ENCODE data around the gene CRELD2. TPM values are rescaled to one million over a fixed set of nuclear protein-coding genes. Genes with fewer than 3 reads are reported as not detected.

CRELD2 gene
- total and polyA plus RNA-seq, 2 donors from 2014 or later, result 37.3 to 54.0 TPM

DNA sequence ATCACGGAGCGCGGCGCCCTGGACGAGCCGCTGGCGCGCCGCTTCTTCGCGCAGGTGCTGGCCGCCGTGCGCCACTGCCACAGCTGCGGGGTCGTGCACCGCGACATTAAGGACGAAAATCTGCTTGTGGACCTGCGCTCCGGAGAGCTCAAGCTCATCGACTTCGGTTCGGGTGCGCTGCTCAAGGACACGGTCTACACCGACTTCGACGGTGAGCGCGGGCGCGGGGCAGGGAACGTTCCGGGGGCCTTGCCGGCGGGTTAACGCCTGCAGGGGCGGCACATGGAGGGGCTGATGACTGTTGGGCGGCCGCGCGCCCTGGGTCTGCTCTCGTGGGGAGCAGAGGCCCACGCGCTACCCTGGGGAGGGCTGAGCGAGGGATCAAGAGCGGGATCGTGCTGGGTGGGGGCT, 43.2 kb downstream of the CRELD2 start:
- FAIRE-seq (no peak), DNase-seq (peak in 1 of 5 donors; percentile 84)
- H3K9ac ChIP-seq (ENCODE audit: low read length in 3 of 3), result peak overlapping the region; percentile 22 to 84 (median 71)
- intact Hi-C loops (cut with DNase I), result no loop called here
- peaks cover 0 to 24% (median 7%) of the 10 kb centered on the region in 3 donors for H3K36me3 ChIP-seq (ENCODE audit: control insufficient read depth in 2 of 3, insufficient read depth in 3 of 3, low read length in 3 of 3)
- peak overlapping the region; percentile 97 for H3K27ac ChIP-seq (ENCODE audit: low read depth in 2 of 2, low read length in 2 of 2)
- peaks cover 0 to 44% (median 29%) of the 10 kb centered on the region in 3 donors for H3K4me1 ChIP-seq (ENCODE audit: control insufficient read depth in 2 of 3, insufficient read depth in 2 of 3, low read depth in 1 of 3, low read length in 3 of 3)
- H3K4me3 ChIP-seq (ENCODE audit: low read length in 3 of 3), result peak overlapping the region; percentile 62 to 91 (median 81)
- H3K27me3 ChIP-seq (ENCODE audit: control insufficient read depth, insufficient read depth, low read length), result no peaks in the 10 kb centered on the region
- H3K9me3 ChIP-seq (ENCODE audit: control insufficient read depth in 2 of 3, insufficient read depth in 1 of 3, low read length in 3 of 3), result no peaks in the 10 kb centered on the region
- TF ChIP-seq, protein P1, sequence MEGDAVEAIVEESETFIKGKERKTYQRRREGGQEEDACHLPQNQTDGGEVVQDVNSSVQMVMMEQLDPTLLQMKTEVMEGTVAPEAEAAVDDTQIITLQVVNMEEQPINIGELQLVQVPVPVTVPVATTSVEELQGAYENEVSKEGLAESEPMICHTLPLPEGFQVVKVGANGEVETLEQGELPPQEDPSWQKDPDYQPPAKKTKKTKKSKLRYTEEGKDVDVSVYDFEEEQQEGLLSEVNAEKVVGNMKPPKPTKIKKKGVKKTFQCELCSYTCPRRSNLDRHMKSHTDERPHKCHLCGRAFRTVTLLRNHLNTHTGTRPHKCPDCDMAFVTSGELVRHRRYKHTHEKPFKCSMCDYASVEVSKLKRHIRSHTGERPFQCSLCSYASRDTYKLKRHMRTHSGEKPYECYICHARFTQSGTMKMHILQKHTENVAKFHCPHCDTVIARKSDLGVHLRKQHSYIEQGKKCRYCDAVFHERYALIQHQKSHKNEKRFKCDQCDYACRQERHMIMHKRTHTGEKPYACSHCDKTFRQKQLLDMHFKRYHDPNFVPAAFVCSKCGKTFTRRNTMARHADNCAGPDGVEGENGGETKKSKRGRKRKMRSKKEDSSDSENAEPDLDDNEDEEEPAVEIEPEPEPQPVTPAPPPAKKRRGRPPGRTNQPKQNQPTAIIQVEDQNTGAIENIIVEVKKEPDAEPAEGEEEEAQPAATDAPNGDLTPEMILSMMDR (IDR thresholded peaks at IDR 0.05; ENCODE audit: borderline replicate concordance, extremely low read depth, insufficient read depth), result no peak

DNA sequence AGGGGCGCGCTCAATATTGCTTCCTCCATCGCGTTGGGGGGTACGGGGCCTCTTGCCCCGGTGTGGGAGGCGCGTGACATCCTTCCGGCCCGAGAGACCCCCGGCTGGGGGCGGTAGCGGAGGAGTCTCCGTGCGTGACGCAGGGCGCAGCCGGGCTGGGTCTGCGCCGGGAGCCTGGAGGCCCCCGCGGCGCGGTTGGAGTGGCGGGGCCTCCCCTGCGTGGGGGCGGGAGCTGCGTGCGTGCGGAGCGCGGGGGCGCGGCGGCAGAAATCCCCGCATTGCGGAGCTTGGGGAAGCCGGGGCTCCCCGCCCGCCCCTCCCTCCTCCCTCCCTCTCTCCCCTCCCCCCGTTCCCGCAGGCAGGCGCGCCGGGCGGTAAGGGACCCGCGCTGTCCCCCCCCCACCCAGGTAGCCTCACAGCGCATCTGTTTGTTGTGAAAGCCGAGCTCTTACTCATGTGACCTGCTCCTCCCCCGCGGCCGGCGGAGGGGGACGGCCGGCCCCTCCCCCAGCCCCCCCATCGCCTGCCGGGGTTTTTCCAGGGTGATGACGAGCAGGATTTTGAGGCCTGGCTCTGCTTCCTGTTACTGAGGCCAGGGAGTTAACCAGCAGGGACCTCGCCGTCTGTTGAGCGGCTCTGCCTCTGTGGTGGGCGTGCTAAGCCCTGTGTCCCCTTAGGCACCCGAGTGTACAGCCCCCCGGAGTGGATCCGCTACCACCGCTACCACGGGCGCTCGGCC, 43.7 kb downstream of the CRELD2 start:
- no peak for FAIRE-seq
- H3K9ac ChIP-seq (ENCODE audit: low read length in 3 of 3), result peak overlapping the region in 2 of 3 donors; percentile 84 to 97
- H3K27me3 ChIP-seq (ENCODE audit: control insufficient read depth, insufficient read depth, low read length), result no peaks in the 10 kb centered on the region
- peaks cover 0 to 24% (median 7%) of the 10 kb centered on the region in 3 donors for H3K36me3 ChIP-seq (ENCODE audit: control insufficient read depth in 2 of 3, insufficient read depth in 3 of 3, low read length in 3 of 3)
- H3K4me3 ChIP-seq (ENCODE audit: low read length in 3 of 3), result peak overlapping the region; percentile 62 to 91 (median 84)
- intact Hi-C loops (cut with DNase I), result no loop called here
- peaks cover 0 to 49% (median 35%) of the 10 kb centered on the region in 3 donors for H3K4me1 ChIP-seq (ENCODE audit: control insufficient read depth in 2 of 3, insufficient read depth in 2 of 3, low read depth in 1 of 3, low read length in 3 of 3)
- peak overlapping the region; percentile 97 for H3K27ac ChIP-seq (ENCODE audit: low read depth in 2 of 2, low read length in 2 of 2)
- DNase-seq, result peak; percentile 93 to 96 (median 96)
- H3K9me3 ChIP-seq (ENCODE audit: control insufficient read depth in 2 of 3, insufficient read depth in 1 of 3, low read length in 3 of 3), result no peaks in the 10 kb centered on the region
- TF ChIP-seq, protein P1 (IDR thresholded peaks at IDR 0.05; ENCODE audit: borderline replicate concordance, extremely low read depth, insufficient read depth), result no peak

- TF ChIP-seq, protein P1 (IDR thresholded peaks at IDR 0.05; ENCODE audit: borderline replicate concordance, extremely low read depth, insufficient read depth), result no peak
- peak overlapping the region; percentile 97 for H3K27ac ChIP-seq (ENCODE audit: low read depth in 2 of 2, low read length in 2 of 2)
- peak overlapping the region in 2 of 3 donors; percentile 84 to 97 for H3K9ac ChIP-seq (ENCODE audit: low read length in 3 of 3)
- H3K4me3 ChIP-seq (ENCODE audit: low read length in 3 of 3), result peak overlapping the region; percentile 11 to 84 (median 80)
- no peaks in the 10 kb centered on the region for H3K27me3 ChIP-seq (ENCODE audit: control insufficient read depth, insufficient read depth, low read length)
- peak in 3 of 5 donors; percentile 47 to 83 (median 83) for DNase-seq
- no peak for FAIRE-seq
- H3K4me1 ChIP-seq (ENCODE audit: control insufficient read depth in 2 of 3, insufficient read depth in 2 of 3, low read depth in 1 of 3, low read length in 3 of 3), result peaks cover 0 to 57% (median 41%) of the 10 kb centered on the region in 3 donors
- intact Hi-C loops (cut with DNase I), result no loop called here
- peaks cover 0 to 24% (median 7%) of the 10 kb centered on the region in 3 donors for H3K36me3 ChIP-seq (ENCODE audit: control insufficient read depth in 2 of 3, insufficient read depth in 3 of 3, low read length in 3 of 3)
- no peaks in the 10 kb centered on the region for H3K9me3 ChIP-seq (ENCODE audit: control insufficient read depth in 2 of 3, insufficient read depth in 1 of 3, low read length in 3 of 3)
Measured at GRCh38 chr22:49962751-49963646, 44.6 kb downstream of the CRELD2 start.

All from kidney (tissue), 14 donors.